ENCODE data around the gene H6PD.

The H6PD gene

GRCh38 chr1:9316512-9316911, 81.9 kb downstream of the H6PD start:
- no peak for TF ChIP-seq CTCF (IDR thresholded peaks at IDR 0.05; ENCODE audit: borderline replicate concordance, insufficient read depth, low read depth, low read length)
- H3K4me3 ChIP-seq (ENCODE audit: low read depth, low read length), result no peak overlapping the region

- H3K4me3 ChIP-seq (ENCODE audit: low read depth, low read length), result no peak overlapping the region
- no peak for TF ChIP-seq CTCF (IDR thresholded peaks at IDR 0.05; ENCODE audit: borderline replicate concordance, insufficient read depth, low read depth, low read length)
These were observed 82.5 kb downstream of the H6PD start for GRCh38 chr1:9317072-9317471.

- no peak overlapping the region for H3K4me3 ChIP-seq (ENCODE audit: low read depth, low read length)
- TF ChIP-seq CTCF (IDR thresholded peaks at IDR 0.05; ENCODE audit: borderline replicate concordance, insufficient read depth, low read depth, low read length), result no peak
These were observed 83.2 kb downstream of the H6PD start for GRCh38 chr1:9317591-9318417.

- H3K4me3 ChIP-seq (ENCODE audit: low read depth, low read length), result no peak overlapping the region
- TF ChIP-seq CTCF (IDR thresholded peaks at IDR 0.05; ENCODE audit: borderline replicate concordance, insufficient read depth, low read depth, low read length), result no peak
These were observed 84.7 kb downstream of the H6PD start for GRCh38 chr1:9319208-9319788.

GRCh38 chr1:9319789-9320519, 85.4 kb downstream of the H6PD start:
- no peak for TF ChIP-seq CTCF (IDR thresholded peaks at IDR 0.05; ENCODE audit: borderline replicate concordance, insufficient read depth, low read depth, low read length)
- H3K4me3 ChIP-seq (ENCODE audit: low read depth, low read length), result no peak overlapping the region
